Measurements from ENCODE around the gene POU6F2.
"Not testable (repeated sequence)": the region's sequence is repeated elsewhere in the genome, so short reads cannot be mapped to it uniquely, and the experiment has no call there.

POU6F2 gene

DNA sequence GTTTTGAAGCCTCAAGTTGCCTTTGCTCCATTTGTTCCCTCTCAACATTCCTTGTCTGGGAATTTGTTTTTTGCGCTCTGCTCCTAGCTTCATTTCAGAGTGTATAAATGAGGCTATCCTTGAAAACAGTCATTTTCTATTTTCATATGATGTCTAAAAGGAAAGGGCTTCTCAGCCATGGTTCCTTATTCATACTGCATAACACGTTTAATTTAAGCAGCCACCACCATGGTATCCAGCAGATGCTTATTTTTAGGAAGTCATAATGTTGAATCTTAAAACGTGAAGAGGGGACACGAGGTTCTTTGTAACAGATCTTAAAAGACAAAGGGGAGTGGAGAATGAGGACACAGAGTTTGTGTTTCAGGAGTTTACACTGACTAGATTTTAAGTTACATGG is 14.5 kb downstream of the POU6F2 start:
- DNase-seq = no peak

DNA sequence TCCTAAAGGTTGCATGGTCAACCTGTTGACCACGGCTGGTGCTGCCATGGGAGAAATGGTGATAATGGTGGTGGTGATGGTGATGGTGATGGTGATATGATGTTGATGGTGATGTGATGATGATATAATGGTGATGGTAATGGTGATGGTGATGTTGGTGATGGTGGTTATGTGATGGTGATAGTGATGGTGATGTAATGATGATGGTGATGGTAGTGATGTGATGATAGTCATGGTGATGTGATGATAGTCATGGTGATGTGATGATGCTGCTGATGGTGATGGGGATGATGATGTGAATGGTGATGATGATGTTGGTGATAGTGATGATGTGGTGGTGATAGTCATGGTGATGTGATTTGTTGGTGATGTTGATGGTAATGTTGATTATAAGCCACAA is 23.9 kb downstream of the POU6F2 start:
- DNase-seq = no peak

DNA sequence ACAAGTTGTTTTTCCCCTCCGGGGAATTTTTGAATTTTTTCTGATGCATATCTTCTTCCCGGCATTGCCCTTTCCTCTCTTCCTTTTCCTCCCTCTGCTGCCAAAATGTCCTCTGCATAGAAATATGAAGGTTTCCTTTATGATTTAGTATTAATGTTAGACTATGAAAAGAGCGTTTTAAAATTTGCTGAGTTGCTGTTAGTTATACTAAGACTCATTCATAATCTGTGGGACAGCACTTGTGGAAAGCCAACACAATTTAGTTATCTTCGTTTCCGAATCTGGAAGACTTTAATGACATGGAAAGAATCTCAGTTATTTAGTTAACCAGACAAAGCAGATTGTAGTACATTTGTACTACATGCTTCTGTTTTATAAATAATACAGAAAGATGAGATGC is 25.0 kb downstream of the POU6F2 start:
- no peak for DNase-seq

DNA sequence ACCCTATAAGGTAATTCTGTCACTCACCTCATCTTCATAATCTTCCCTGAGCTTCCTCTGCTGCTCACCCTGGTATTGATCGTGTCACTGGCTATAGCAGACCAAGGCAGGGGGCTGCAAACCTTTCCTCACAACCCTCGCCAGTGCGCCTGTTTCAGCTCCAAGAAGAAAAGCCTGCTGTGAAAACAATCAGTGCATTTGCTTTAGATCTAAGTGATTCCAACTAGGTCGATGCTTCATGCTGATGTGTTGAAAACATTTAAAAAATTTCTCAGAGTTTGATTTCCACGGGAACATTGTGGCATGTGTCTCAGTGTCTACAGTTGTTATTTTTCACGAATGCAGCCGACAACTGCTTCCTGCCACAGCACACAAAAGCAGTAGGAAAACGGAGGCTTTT is 27.3 kb downstream of the POU6F2 start:
- no peak for DNase-seq

DNA sequence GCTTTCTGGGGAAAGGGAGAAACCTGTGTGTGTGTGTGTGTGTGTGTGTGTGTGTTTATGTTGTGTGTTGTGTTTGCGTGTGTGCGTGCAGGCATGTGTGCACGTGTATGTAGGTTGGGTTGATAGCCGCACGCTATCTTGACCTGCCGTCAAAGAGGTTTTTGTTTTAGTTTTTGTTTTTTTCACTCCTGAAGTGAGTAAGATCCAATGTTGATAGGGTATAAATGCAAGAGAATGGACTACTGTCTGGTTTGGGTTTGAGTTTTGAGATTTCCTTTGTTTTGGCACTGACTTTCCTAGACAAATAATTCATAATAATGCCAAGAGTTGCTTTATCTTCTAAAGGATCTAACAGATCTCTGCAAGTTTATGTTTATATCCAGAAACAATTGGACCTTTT is 27.8 kb downstream of the POU6F2 start:
- DNase-seq = no peak

DNA sequence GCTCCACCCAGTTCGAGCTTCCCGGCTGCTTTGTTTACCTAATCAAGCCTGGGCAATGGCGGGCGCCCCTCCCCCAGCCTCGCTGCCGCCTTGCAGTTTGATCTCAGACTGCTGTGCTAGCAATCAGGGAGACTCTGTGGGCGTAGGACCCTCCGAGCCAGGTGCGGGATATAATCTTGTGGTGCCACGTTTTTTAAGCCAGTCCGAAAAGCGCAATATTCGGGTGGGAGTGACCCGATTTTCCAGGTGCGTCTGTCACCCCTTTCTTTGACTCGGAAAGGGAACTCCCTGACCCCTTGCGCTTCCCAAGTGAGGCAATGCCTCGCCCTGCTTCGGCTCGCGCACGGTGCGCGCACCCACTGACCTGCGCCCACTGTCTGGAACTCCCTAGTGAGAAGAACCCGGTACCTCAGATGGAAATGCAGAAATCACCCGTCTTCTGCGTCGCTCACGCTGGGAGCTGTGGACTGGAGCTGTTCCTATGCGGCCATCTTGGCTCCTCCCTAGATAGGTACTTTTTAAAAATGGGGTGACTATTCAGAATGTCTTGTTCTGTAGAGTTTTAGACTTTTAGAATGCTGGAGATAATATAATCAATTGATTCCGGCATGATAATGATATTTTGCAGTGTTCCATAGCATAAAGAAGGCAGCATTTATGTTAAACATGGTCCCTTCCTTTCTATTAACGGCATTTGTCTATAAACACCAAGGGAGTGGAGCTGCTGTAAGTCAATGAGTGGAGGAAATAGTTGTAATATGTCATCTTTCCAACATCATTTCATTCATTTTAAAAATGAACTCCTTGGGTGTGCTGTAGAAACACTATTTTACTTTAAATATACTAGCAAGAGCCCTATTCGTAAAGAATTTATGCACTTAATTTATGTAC is 35.6 kb downstream of the POU6F2 start:
- DNase-seq = not testable (repeated sequence)

DNA sequence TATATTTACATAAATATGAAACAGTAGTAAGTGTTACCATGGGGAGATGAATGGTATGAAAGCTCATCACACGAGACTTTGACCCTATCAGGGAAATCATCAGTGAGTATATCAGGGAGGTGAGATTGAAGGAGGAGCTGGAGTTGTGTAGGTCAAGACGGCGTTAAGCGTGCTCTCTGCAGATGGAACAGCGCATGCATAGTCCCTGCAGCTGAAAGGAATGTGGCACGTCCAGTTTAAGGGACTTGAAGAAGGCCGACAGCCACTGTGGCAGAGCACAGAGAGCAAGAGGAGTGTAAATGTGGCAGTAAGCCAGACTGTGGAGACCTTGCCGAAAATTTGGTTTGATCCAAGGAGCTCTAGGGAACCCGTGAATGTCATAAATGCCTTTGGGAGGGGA is 38.9 kb downstream of the POU6F2 start:
- DNase-seq = no peak

DNA sequence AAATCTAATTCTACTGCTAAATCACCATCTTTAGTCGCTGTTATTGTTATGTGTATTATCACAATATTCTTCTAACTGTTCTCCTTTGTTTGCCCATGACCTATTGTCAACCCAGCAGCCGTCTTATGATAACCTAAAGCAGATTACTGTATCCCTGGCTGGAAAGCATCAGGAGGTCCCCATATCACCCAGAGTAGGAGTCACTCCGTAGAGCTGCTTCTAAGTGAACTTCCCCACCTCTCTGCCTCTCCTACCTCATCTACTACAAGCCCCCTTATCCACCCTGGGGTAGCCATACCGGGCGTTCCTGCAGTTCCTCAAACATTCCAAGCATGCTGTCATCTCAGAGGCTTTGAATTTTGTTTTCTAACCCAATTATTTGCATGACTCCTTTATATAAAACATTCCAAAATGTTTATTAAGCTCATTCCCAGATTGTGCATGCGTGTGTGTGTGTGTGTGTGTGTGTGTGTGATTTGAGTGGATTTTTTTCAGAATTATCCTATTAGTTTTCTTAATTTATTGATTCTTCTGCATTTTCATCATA is 39.7 kb downstream of the POU6F2 start:
- DNase-seq = no peak

DNA sequence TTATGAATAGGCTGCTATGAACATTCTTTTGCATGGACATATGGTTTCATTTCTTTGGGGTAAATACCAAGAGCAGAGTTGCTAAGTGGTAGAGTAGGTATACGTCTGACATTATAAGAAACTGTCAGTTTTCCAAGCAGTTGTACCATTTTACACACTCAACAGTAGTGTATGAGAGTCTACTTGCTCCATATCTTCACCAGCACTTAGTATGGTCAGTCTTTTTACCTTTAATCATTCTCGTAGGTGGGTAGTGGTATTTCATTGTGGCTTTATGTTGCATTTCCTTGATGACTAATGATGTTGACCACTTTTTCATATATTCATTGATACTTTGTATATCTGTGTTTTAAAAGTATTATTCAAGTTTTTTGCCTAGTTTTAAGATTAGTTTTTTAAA is 45.1 kb downstream of the POU6F2 start:
- DNase-seq = no peak

DNA sequence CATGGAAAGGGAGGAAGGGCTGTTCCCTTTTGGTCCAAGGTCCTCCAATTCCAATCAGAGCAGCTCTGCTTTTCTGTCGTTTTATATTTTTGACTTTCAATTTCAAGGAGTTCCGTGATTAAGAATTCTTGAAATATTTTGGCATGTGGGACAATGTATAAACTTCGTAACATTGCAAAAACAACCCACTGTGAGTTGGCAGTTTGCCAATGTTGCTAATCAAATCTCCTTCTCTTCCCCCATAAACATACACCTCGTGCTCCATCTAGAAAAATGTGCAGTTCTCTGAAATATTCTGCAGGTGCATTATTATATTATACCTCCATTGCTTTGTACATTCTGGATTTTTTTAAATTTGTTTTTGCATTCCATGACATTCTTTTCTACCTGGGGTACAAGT is 49.8 kb downstream of the POU6F2 start:
- DNase-seq = no peak

DNA sequence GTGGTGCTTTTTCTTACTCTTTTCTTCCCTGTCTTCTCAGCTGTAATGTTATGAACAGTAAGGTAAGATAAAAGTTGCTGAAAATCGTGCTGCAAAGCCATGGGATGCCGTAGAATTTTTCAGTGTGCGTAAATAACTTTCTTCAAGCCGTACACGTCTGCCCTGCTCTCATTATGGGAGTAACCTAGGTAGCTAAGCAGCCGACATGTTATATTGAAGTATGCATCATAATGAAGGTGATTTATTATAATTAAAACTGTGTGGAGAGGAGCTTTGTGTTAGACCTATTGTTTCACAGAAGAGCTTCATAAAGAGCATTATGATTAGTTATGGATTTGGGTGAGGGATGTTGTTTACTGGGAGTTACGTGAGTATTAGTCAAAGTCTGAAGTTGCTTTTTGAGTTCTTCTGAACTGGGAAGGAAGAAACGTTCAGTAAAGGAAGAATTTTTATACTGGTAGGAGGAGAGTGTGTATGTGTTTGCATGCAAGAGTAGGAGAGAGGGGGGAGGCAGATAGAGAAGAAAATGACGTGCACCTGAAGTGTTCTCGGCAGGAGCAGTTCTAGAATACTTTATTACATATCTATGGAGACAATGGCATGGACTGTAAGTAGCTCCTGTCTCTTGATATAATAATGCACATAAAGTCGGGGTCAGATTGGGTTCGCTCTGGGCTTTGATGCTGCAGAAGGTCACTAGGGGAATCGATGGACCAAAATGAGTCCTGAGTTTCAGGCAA is 56.3 kb downstream of the POU6F2 start:
- no peak for DNase-seq

DNA sequence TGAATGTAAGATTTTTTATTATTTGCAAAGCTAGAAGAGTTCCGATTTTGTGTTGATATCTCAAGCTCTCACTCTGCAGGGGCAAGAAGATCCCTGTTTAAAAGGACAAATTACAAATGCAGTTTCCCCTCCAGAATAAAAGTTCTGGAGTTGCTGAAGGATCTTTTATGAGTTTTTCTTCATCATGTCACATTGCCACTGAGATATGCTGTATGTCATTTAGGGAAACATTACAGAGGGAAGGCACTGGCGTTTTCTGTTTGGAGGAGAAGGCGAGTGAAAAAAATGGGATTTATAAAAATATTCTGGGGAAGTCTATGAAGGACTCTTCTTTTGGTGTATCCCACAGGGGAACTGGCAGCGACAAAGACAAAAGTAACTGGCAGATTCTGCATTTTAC is 57.4 kb downstream of the POU6F2 start:
- DNase-seq = no peak

DNA sequence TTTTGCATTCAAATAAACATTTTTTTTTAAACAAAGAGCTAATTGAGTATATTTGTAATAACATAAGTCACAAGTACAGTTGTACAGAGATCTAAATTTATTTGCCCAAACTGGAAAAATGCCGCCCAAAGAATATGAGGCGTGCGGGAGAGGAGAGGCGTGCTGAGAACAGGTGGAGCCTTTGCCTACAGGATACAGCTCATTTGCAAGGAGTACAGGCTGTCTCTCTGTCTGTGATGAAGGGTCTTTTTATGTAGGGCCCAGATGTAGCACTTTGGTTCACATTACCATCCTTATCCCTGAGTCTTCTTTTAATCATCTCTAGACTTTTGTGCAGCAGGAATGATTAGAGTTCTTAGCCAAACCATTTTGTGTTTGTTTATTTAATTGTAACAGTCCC is 58.2 kb downstream of the POU6F2 start:
- DNase-seq = no peak

DNA sequence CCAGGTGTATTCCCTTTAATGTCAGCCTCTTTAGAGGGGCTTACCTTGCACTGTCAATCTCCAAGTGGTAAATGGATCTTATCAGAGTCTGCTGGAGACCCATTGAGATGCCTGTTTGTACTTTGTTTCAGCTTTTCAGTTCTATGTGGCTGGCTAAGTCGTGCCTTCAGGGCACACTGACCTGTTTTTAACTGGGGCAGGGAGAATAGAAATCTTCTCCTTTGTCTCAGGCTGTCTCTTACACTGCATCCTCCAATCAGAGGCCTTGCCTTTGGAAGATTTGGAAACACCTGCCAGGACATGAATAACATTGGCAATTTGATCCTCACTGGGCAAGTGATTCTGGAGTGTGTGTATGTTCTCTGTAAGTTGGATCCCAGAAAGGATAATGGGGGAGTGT is 65.0 kb downstream of the POU6F2 start:
- no peak for DNase-seq

DNA sequence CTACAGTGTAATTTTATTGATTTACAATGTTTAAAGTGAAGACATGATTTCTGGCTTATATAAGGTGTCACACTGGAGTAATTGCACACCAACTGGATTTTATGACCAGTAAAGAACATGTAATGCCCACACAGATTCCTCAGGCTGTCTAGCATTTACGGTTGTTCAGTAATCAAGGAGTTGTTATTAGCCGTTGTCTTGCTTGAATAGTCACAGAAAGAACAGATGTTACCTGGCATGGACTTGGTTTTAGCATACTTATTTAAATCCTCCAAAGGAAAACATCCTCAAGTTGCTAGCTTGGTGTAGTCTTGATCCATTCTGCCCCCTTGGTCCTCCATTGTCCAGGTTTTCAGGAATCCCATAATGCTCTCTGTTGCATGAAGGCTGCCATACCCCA is 65.8 kb downstream of the POU6F2 start:
- no peak for DNase-seq

DNA sequence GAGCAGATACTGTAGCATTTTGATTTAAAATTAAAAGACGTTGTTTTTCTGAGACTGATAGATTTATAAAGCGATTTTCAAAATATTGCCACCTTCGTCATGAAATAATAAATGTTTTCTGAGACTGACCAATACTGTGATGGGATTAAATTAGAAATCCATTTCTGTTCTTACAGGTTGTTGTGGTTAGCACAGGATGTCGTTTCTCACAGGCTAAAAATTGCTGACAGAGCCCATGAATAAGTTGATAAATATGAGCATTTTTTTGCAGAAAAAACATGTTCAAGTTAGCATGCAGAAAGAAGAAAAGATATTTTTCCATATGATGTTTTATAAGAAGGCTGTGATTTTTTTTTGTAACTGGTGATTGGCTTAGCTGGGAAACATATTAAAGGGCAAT is 66.8 kb downstream of the POU6F2 start:
- no peak for DNase-seq

DNA sequence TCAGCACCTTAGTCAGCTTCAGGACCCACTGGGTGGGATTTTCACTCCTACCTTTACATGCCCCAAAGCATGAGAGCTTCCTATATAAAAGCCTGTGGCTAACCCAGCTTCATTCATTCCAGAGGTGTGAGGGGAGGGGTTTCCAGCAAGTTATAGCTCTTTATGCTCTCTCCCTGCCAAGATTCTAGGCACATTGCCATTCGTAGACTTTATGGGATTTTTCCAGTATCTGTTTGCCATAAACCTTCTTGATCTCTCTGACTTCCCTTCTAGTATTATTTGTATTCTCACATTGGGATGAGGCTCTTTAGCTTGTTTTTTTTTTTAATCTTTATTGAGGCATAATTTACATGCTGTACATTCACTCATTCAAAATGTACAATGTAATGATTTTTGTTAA is 67.5 kb downstream of the POU6F2 start:
- DNase-seq = no peak

DNA sequence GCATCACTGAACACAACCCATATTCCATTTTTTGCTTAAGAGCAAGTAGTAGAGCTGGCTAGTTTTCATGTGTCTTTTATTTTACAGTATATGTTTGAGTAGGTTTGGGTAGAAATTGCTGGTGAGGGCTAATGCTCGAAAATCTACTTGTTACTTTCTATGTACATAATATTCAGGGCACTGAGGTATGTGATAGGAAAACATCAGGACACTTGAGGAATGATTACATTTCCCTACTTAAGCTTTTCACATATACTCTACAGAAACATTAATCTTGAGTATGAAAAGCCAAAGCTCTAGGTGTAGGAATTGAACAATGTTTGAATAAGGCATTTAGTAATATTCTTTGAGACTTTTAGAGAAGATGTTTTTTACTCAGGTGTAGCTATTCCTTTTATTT is 73.6 kb downstream of the POU6F2 start:
- DNase-seq = no peak

DNA sequence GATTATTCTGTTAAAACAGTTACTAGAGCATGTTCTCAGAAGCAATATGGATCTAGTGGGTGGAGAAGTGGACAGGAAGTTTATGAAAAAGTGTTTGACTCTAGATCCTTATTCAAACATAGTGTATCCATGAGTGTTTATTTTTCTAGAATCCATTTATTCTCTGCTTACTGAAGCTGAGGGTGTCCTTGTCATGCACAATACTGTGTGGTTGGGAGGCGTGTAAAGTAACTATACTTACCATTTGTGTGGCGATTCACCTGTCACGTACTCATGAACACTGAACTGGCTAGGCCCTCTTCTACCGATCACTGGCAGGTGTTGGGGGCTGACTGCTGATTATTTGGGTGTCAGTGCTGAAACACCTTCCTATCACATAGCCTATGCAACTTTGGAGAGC is 74.0 kb downstream of the POU6F2 start:
- no peak for DNase-seq

DNA sequence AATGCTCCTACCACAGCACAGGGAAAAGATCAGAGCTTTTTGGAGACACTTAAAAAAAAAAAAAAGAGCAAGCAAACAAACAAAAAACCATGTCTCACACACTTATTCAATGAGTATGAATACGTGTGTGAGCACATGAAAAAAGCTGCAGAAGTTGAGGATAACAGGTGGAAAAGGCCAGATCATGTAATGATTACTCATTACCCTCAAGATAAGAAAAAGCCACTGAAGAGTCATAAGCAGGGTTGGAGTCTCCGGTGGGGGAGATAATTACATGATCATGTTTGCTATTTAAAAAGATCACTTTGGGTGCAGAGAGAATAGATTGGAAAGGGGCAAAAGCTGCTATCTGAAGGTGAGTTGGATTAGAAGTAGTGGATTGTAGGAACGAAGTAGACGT is 77.0 kb downstream of the POU6F2 start:
- DNase-seq = no peak

DNA sequence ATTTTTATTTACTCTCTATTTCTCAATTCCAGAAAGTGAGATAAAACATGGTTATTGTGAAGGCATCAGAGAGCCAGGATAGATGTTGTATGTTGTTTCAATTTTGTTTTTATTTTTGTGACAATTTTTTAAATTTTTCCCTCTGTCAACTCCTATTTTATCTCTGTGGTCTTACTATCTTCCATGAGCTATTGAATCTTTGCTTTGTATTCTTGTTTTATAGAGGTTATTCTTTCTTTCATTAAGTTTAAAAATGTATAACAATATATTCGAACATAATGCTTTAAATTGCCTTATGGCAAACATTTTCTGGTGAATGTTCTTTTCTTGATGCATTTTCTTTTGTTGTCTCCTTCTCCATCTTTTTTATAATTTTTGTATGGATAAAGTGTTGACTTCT is 78.4 kb downstream of the POU6F2 start:
- no peak for DNase-seq

DNA sequence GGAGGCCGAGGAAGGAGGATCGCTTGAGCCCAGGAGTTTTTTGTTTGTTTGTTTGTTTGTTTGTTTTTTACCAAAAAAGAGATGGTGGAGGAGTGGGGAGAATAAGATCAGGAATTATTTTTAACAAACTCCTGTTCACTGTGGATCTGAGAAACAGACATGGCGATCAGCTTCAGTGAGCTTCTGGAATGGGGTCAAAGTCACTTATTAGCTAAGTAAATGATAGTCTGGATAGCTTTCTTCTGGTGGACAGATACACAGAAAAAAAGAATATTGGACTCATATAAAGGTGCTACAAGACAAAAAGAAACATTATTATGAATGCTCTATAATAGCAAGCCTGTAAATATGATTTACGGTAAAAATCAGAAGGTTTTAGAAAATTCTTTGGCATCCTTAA is 85.1 kb downstream of the POU6F2 start:
- DNase-seq = no peak

DNA sequence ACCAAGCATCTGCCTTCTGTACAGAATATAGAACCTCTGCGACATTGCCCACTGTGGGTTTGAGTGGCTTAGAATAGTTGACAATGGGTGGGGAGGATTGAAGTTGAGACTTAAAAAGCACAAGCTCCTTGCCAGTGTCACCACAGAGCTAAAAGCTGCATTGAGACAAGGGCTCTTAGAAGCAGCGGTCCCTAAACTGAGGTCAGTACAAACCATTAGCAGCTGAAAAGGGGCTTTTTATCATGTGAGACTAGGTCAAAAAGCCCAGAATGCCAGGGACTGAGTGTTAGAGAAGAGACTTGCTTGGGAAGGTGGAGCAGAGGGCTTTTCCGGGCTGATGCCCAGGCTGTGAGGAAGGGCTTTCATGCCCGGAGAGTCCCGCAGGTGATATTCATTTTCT is 91.3 kb downstream of the POU6F2 start:
- no peak for DNase-seq

All from amygdala (tissue), 56 donors.